Glutamatergic neuron (in vitro differentiated cells): ENCODE results near the gene TMPRSS7. TPM values are rescaled to one million over a fixed set of nuclear protein-coding genes. Genes with fewer than 3 reads are reported as not detected.
"Not testable (repeated sequence)": the region's sequence is repeated elsewhere in the genome, so short reads cannot be mapped to it uniquely, and the experiment has no call there.

ENCODE experiments used
- DNase-seq: peaks from one replicate; pipeline ENCODE4 v3.0.0; 2022
- H3K27ac Mint-ChIP-seq: one replicate; pipeline ENCODE4 v1.8.0; 2020; ENCODE audit warnings: mild to moderate bottlenecking, mixed read lengths, inconsistent platforms; ENCODE audit not compliant: unreplicated experiment
- H3K27me3 Mint-ChIP-seq: one replicate; pipeline ENCODE4 v1.8.0; 2020; ENCODE audit warnings: mild to moderate bottlenecking, moderate library complexity, mixed read lengths, inconsistent platforms; ENCODE audit not compliant: unreplicated experiment
- H3K36me3 Mint-ChIP-seq: one replicate; pipeline ENCODE4 v1.8.0; 2020; ENCODE audit warnings: mild to moderate bottlenecking, mixed read lengths, inconsistent platforms; ENCODE audit not compliant: unreplicated experiment
- H3K4me1 Mint-ChIP-seq: one replicate; pipeline ENCODE4 v1.8.0; 2020; ENCODE audit warnings: mild to moderate bottlenecking, low read depth, mixed read lengths, inconsistent platforms; ENCODE audit not compliant: unreplicated experiment
- H3K4me3 Mint-ChIP-seq: one replicate; pipeline ENCODE4 v1.8.0; 2020; ENCODE audit warnings: mild to moderate bottlenecking, mixed read lengths, inconsistent platforms; ENCODE audit not compliant: unreplicated experiment
- H3K9me3 Mint-ChIP-seq: one replicate; pipeline ENCODE4 v1.8.0; 2020; ENCODE audit warnings: mild to moderate bottlenecking, moderate library complexity, mixed read lengths, inconsistent platforms; ENCODE audit not compliant: unreplicated experiment
- total RNA-seq: library from RNA; stranded (reverse); fragmentation: NEBNext Ultra II Directional; extraction: Animal tissue kit (Norgen Biotek cat#: 25700); gene quantifications from one replicate; pipeline ENCODE4 v1.2.1, GENCODE V29; 2021; ENCODE audit not compliant: unreplicated experiment
- TF ChIP-seq, protein P1 (sequence below): fragments of 200-600 bp; sonication (generic); IDR thresholded peaks from one replicate; pipeline ENCODE4 v1.5.0; 2021; ENCODE audit not compliant: partially characterized antibody, unreplicated experiment

The TMPRSS7 gene
- total RNA-seq, 1 donor from 2014 or later, result not detected

DNA sequence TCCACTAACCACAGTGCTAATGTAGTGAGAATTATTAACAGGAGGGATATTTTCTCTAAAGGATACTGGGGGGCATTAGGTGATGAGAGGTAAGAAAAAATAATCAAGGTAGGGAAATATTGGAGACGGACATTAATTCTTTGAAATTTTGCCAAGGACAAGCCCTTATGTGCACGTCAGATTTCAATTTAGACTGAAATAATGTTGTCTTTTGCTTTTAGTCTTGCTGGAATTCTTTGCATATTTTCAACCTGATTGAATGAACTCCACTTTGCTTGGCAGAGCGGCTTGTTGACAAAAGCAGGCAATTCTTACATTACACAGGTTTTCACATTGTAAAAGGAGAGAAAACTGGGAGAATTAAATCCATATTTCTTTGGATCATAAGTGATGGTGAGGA, 26.6 kb downstream of the TMPRSS7 start:
- Mint-ChIP-seq H3K36me3 (no peaks in the 10 kb centered on the region), H3K27me3 (peaks cover 1% of the 10 kb centered on the region), H3K27ac (no peak overlapping the region), H3K4me3 (no peak overlapping the region), H3K4me1 (no peaks in the 10 kb centered on the region), H3K9me3 (no peaks in the 10 kb centered on the region)
- no peak for DNase-seq
- TF ChIP-seq, protein P1, sequence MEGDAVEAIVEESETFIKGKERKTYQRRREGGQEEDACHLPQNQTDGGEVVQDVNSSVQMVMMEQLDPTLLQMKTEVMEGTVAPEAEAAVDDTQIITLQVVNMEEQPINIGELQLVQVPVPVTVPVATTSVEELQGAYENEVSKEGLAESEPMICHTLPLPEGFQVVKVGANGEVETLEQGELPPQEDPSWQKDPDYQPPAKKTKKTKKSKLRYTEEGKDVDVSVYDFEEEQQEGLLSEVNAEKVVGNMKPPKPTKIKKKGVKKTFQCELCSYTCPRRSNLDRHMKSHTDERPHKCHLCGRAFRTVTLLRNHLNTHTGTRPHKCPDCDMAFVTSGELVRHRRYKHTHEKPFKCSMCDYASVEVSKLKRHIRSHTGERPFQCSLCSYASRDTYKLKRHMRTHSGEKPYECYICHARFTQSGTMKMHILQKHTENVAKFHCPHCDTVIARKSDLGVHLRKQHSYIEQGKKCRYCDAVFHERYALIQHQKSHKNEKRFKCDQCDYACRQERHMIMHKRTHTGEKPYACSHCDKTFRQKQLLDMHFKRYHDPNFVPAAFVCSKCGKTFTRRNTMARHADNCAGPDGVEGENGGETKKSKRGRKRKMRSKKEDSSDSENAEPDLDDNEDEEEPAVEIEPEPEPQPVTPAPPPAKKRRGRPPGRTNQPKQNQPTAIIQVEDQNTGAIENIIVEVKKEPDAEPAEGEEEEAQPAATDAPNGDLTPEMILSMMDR, result no peak

DNA sequence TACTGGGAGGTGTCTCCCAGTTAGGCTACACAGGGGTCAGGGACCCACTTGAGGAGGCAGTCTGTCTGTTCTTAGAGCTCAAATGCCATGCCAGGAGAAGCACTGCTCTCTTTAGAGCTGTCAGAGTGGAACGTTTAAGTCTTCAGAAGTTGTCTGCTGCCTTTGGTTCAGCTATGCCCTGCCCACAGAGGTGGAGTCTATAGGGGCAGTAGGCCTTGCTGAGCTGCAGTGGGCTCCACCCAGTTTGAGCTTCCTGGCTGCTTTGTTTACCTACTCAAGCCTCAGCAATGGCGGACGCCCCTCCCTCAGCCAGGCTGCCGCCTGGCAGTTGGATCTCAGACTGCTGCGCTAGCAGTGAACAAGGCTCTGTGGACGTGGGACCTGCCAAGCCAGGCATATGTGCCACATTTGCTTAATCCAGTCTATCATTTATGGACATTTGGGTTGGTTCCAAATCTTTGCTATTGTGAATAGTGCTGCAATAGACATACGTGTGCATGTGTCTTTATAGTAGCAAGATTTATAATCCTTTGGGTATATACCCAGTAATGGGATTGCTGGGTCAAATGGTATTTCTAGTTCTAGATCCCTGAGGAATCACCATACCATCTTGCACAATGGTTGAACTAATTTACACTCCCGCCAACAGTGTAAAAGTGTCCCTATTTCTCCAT, 38.0 kb downstream of the TMPRSS7 start:
- H3K36me3 Mint-ChIP-seq, H3K4me3 Mint-ChIP-seq, DNase-seq, H3K9me3 Mint-ChIP-seq, H3K4me1 Mint-ChIP-seq, H3K27me3 Mint-ChIP-seq, H3K27ac Mint-ChIP-seq: not testable (repeated sequence)

DNA sequence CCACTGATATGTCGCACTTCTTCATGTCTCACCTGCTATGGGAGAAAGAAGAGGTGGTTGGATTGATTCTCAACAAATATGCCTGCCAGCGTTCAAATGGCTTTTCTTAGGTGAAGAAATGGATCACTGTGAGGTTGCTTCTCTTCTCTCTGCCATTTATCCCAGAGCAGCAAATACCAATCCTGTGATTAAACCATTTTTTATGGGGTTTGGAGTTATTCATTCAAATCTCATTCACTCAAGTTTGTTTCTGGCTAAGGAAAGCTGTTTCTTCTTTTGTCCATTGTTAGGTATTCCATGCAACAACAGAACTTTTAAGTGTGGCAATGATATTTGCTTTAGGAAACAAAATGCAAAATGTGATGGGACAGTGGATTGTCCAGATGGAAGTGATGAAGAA, 39.5 kb downstream of the TMPRSS7 start:
- TF ChIP-seq, protein P1, result no peak
- Mint-ChIP-seq H3K9me3 (no peaks in the 10 kb centered on the region), H3K27me3 (no peaks in the 10 kb centered on the region), H3K36me3 (no peaks in the 10 kb centered on the region), H3K4me3 (no peak overlapping the region), H3K4me1 (peaks cover 5% of the 10 kb centered on the region), H3K27ac (no peak overlapping the region)
- DNase-seq, result no peak

DNA sequence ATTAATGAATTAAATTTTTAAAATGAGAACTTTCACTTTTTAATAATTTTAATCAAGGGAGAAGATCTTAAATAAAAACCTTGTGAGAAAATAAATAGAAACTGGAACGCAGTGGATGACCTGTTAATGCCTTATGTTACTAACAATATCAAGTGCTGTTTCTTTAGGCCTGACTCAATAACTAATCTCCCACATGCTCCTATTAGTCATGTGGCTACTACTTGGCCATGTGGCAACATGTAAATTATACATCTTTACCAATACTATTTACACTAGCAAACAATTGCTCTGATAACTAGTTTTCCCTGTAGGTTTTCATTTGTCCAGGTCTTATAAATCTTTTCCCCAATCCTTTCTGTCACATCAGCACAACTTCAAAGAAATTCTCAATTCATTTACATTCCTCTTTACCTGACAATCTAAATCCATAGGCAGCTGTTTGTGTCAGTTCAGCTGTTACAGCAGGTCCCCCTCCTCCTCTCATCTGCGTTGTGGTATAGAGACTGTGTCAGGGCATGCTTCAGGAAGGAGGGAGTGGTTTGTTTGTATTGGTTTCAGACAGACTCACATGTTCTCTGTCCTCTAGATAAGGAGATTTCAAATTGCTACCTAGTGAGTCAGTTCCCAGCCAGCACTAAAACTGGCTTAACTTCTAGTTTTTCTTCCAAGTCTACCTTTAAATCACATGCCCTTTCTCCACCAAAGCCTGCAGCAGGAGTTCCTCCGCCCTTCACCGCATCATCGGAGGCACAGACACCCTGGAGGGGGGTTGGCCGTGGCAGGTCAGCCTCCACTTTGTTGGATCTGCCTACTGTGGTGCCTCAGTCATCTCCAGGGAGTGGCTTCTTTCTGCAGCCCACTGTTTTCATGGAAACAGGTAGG, 40.3 kb downstream of the TMPRSS7 start:
- no peak overlapping the region for H3K27ac Mint-ChIP-seq
- H3K27me3 Mint-ChIP-seq, result no peaks in the 10 kb centered on the region
- H3K4me1 Mint-ChIP-seq, result peaks cover 5% of the 10 kb centered on the region
- no peaks in the 10 kb centered on the region for H3K36me3 Mint-ChIP-seq
- no peak overlapping the region for H3K4me3 Mint-ChIP-seq
- no peaks in the 10 kb centered on the region for H3K9me3 Mint-ChIP-seq
- TF ChIP-seq, protein P1, result no peak
- no peak for DNase-seq

DNA sequence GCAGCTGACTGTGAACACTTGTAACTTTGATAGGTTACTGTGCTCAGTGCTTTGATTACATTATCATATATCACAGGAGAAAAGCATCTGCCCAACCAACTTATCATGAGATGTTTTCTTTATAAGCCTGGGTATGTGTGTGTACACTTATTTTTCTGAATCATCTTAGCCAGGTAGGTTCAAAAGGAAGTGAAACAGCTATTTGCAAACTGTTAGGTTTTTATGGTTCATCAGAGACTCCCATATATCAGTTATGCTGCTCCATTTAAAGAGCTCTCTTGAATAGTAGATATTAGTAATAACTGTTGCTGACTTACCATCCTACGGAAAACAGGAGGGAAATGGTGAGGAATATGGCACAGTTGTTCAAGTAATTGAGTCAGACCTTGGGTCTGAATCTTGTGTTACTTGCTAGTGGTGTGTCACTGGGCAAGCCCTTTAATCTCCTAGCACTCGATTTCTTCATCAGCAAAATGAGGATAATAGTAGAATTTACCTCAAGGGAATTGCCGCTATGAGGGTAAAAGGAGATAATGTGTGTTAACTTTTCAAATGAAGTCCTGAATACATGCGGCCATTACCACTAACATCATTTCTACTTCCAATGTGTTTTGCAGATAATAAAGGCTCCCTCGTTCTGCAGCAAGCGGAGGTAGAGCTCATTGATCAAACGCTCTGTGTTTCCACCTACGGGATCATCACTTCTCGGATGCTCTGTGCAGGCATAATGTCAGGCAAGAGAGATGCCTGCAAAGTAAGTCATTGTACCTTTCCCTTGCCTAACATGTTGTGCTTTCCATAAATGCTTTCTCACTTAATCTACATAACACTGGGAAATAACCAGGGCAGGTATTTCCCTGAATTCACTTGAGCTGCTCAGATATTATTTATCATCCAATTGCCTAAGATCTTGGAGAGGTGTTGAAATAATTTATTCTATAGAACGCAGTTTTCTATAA, 43.9 kb downstream of the TMPRSS7 start:
- TF ChIP-seq, protein P1, result no peak
- no peak overlapping the region for H3K27ac Mint-ChIP-seq
- H3K9me3 Mint-ChIP-seq, result no peaks in the 10 kb centered on the region
- H3K27me3 Mint-ChIP-seq, result no peaks in the 10 kb centered on the region
- no peaks in the 10 kb centered on the region for H3K36me3 Mint-ChIP-seq
- peaks cover 5% of the 10 kb centered on the region for H3K4me1 Mint-ChIP-seq
- no peak for DNase-seq
- H3K4me3 Mint-ChIP-seq, result no peak overlapping the region
